Kidney (tissue), 14 donors: Measurements from ENCODE around the gene MBD4. TPM values are rescaled to one million over a fixed set of nuclear protein-coding genes. Genes with fewer than 3 reads are reported as not detected.

ENCODE experiments used
- DNase-seq, 5 donors: peaks; one replicate each; pipeline ENCODE4 v3.0.0-alpha.2; 2013 to 2020
- FAIRE-seq: peaks from 2 replicates; lab custom pipeline; 2012; peaks lifted over from hg19 to GRCh38; lab: Jason Lieb, UNC
- H3K27ac ChIP-seq, 2 donors: one replicate each; pipeline ENCODE4 v1.7.0; 2013; ENCODE audit warnings: low read depth in 2 of 2, low read length in 2 of 2, inconsistent platforms in 1 of 2
- H3K27me3 ChIP-seq: one replicate; pipeline ENCODE4 v1.7.1; 2013; ENCODE audit warnings: low read length, inconsistent platforms; ENCODE audit not compliant: control insufficient read depth, insufficient read depth
- H3K36me3 ChIP-seq, 3 donors: one replicate each; pipeline versions ENCODE4 v1.7.0 to v1.7.1; 2013; ENCODE audit warnings: low read length in 3 of 3, control low read depth in 1 of 3, inconsistent platforms in 1 of 3; ENCODE audit not compliant: insufficient read depth in 3 of 3, control insufficient read depth in 2 of 3
- H3K4me1 ChIP-seq, 3 donors: one replicate each; pipeline versions ENCODE4 v1.7.0 to v1.7.1; 2013; ENCODE audit warnings: low read length in 3 of 3, inconsistent platforms in 1 of 3, low read depth in 1 of 3; ENCODE audit not compliant: control insufficient read depth in 2 of 3, insufficient read depth in 2 of 3
- H3K4me3 ChIP-seq, 3 donors: one replicate each; pipeline versions ENCODE4 v1.7.0 to v1.8.1; 2013; ENCODE audit warnings: low read length in 3 of 3, control low read depth in 1 of 3, inconsistent platforms in 1 of 3
- H3K9ac ChIP-seq, 3 donors: one replicate each; pipeline versions ENCODE4 v1.7.0 to v1.7.1; 2013; ENCODE audit warnings: low read length in 3 of 3, control low read depth in 1 of 3, inconsistent platforms in 1 of 3
- H3K9me3 ChIP-seq, 3 donors: one replicate each; pipeline versions ENCODE4 v1.7.0 to v1.7.1; 2013; ENCODE audit warnings: low read length in 3 of 3, control low read depth in 1 of 3, inconsistent platforms in 1 of 3; ENCODE audit not compliant: control insufficient read depth in 2 of 3, insufficient read depth in 1 of 3
- CTCF ChIP-seq: IDR thresholded peaks from 3 replicates; pipeline ENCODE4 v1.5.1; 2012; ENCODE audit warnings: mild to moderate bottlenecking, moderate library complexity, borderline replicate concordance; ENCODE audit not compliant: insufficient read depth; ENCODE audit errors: extremely low read depth
- intact Hi-C: fragments of 100-400 bp; cut with DNase I; formaldehyde crosslinking; loops from one replicate; pipeline ENCODE4 v1.11.1; 2022
- polyA plus RNA-seq: library from polyadenylated mRNA; stranded (reverse); fragments of 350-450 nt; fragmentation: Illumina TruSeq; extraction: RNeasy Lipid Tissue Mini Kit (QIAGEN cat#74804); gene quantifications from one replicate; pipeline ENCODE4 v1.2.3, GENCODE V29; 2014; ENCODE audit warnings: low read depth, low replicate concordance; ENCODE audit not compliant: insufficient read depth
- total RNA-seq: library from RNA; stranded (reverse); fragmentation: NEBNext Ultra II Directional; extraction: Animal tissue kit (Norgen Biotek cat#: 25700); gene quantifications from one replicate; pipeline ENCODE4 v1.2.1, GENCODE V29; 2021
- donor health status: control.
- donor health status: control.
- donor health status: control.
- donor health status: control.
- donor health status: control.
- donor health status: DM: yes; HTN: yes; CAD: no.
- donor health status: Normal renal cell carcinoma (clear cell type).

The MBD4 gene
- total and polyA plus RNA-seq, 2 donors from 2014 or later = 25.4 to 35.1 TPM

GRCh38 chr3:129473769-129474152, 34.0 kb upstream of the MBD4 start:
- DNase-seq = no peak
- intact Hi-C loops = no loop called here
- no peak overlapping the region for H3K9ac ChIP-seq

GRCh38 chr3:129473067-129473768, 33.5 kb upstream of the MBD4 start:
- intact Hi-C loops = no loop called here
- Histone ChIP-seq H3K27me3 (no peaks in the 10 kb centered on the region), H3K9me3 (no peaks in the 10 kb centered on the region), H3K9ac (no peak overlapping the region), H3K4me1 (no peaks in the 10 kb centered on the region), H3K36me3 (peaks cover 3 to 21% (median 15%) of the 10 kb centered on the region in 3 donors), H3K27ac (no peak overlapping the region), H3K4me3 (no peak overlapping the region)
- DNase-seq (no peak), FAIRE-seq (no peak)
- no peak for TF ChIP-seq CTCF

More at GRCh38 chr3:129473769-129474152, 34.0 kb upstream of the MBD4 start:
- Histone ChIP-seq H3K4me3 (no peak overlapping the region), H3K4me1 (no peaks in the 10 kb centered on the region), H3K36me3 (peaks cover 3 to 24% (median 15%) of the 10 kb centered on the region in 3 donors), H3K27me3 (no peaks in the 10 kb centered on the region), H3K27ac (no peak overlapping the region), H3K9me3 (no peaks in the 10 kb centered on the region)
- no peak for FAIRE-seq
- no peak for TF ChIP-seq CTCF

GRCh38 chr3:129470861-129471260, 31.1 kb upstream of the MBD4 start:
- FAIRE-seq (no peak), DNase-seq (no peak)
- TF ChIP-seq CTCF = no peak
- no peaks in the 10 kb centered on the region for H3K9me3 ChIP-seq
- H3K4me1 ChIP-seq = peaks cover 0 to 4% (median 0%) of the 10 kb centered on the region in 3 donors
- no peak overlapping the region for H3K4me3 ChIP-seq
- H3K9ac ChIP-seq = no peak overlapping the region
- intact Hi-C loops = no loop called here
- peaks cover 0 to 12% (median 8%) of the 10 kb centered on the region in 3 donors for H3K36me3 ChIP-seq
- H3K27ac ChIP-seq = no peak overlapping the region
- H3K27me3 ChIP-seq = no peaks in the 10 kb centered on the region
